Endothelial cell of umbilical vein (primary cell): ENCODE results near the gene SESN1.

Experiments
- CTCF ChIP-seq, 2 donors: IDR thresholded peaks; 1 replicate in 1 of 2; 2 replicates in 1 of 2; pipeline ENCODE4 v1.5.1; 2011; ENCODE audit warnings: low read length in 2 of 2, mild to moderate bottlenecking in 2 of 2, moderate library complexity in 2 of 2, control low read depth in 1 of 2, inconsistent platforms in 1 of 2, low read depth in 1 of 2; ENCODE audit not compliant: insufficient read depth in 1 of 2; ENCODE audit errors: extremely low read depth in 1 of 2
- EZH2 ChIP-seq: IDR thresholded peaks from 2 replicates; pipeline ENCODE4 v1.6.1; 2012; ENCODE audit warnings: borderline replicate concordance, low read depth, mild to moderate bottlenecking, moderate library complexity, low read length, inconsistent platforms; ENCODE audit not compliant: severe bottlenecking
- MYC ChIP-seq: IDR thresholded peaks from one replicate; pipeline ENCODE4 v1.6.1; 2011; ENCODE audit warnings: mild to moderate bottlenecking, low read depth, low read length
- POLR2A ChIP-seq: IDR thresholded peaks from 2 replicates; pipeline ENCODE4 v1.6.1; 2012; ENCODE audit warnings: low read depth, mild to moderate bottlenecking, control low read depth, low read length

GRCh38 chr6:109025639-109026038 lies 69.0 kb downstream of the SESN1 start:
- TF ChIP-seq MYC (no peak), CTCF (IDR thresholded peaks at IDR 0.05; ENCODE audit: extremely low read depth in 1 of 2, insufficient read depth in 1 of 2, low read depth in 1 of 2, low read length in 2 of 2) (no peak), EZH2 (no peak), POLR2A (no peak)
